ENCODE data around the gene GAS2L1.
"Not testable (repeated sequence)": the region's sequence is repeated elsewhere in the genome, so short reads cannot be mapped to it uniquely, and the experiment has no call there.

GAS2L1 gene

DNA sequence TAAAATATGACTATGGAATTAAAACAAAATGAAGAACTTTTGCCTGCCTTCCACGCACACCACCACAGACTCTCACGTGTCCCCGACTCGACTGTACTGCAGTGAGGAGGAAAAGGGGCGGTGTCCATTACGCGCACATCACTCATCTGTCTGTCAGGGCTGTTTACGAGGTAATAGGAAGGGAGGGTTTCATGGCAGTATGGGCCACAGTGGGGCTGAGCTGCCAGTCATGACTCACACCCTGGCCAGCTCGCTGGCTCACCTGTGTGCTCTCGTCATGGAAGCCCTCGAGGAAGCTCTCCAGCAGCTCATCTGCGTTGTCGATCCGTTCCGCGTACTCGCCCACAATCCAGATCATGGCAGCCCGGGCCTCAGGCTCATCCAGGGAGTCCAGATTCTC, 42.5 kb downstream of the GAS2L1 start:
- no peak for TF ChIP-seq CTCF (conservative IDR thresholded peaks at IDR 0.05; ENCODE audit: low read depth, low read length)
- DNase-seq (ENCODE audit: low read depth), result no peak
- no peak overlapping the region for H3K4me3 ChIP-seq (ENCODE audit: low read depth, low read length)

- no peak for DNase-seq (ENCODE audit: low read depth)
- no peak overlapping the region for H3K4me3 ChIP-seq (ENCODE audit: low read depth, low read length)
Measured at GRCh38 chr22:29351042-29351441, 44.6 kb downstream of the GAS2L1 start.

GRCh38 chr22:29351891-29352290, 45.4 kb downstream of the GAS2L1 start:
- TF ChIP-seq CTCF (conservative IDR thresholded peaks at IDR 0.05; ENCODE audit: low read depth, low read length), result no peak
- no peak for DNase-seq (ENCODE audit: low read depth)
- H3K4me3 ChIP-seq (ENCODE audit: low read depth, low read length), result no peak overlapping the region

More at GRCh38 chr22:29351042-29351441, 44.6 kb downstream of the GAS2L1 start:
- no peak for TF ChIP-seq CTCF (conservative IDR thresholded peaks at IDR 0.05; ENCODE audit: low read depth, low read length)

- no peak for DNase-seq (ENCODE audit: low read depth)
- TF ChIP-seq CTCF (conservative IDR thresholded peaks at IDR 0.05; ENCODE audit: low read depth, low read length), result no peak
- H3K4me3 ChIP-seq (ENCODE audit: low read depth, low read length), result no peak overlapping the region
Measured at GRCh38 chr22:29352778-29353177, 46.3 kb downstream of the GAS2L1 start.

GRCh38 chr22:29353286-29353685, 46.8 kb downstream of the GAS2L1 start:
- no peak overlapping the region for H3K4me3 ChIP-seq (ENCODE audit: low read depth, low read length)
- TF ChIP-seq CTCF (conservative IDR thresholded peaks at IDR 0.05; ENCODE audit: low read depth, low read length), result no peak
- DNase-seq (ENCODE audit: low read depth), result no peak

GRCh38 chr22:29353860-29354259, 47.4 kb downstream of the GAS2L1 start:
- no peak for TF ChIP-seq CTCF (conservative IDR thresholded peaks at IDR 0.05; ENCODE audit: low read depth, low read length)
- DNase-seq (ENCODE audit: low read depth), result no peak
- no peak overlapping the region for H3K4me3 ChIP-seq (ENCODE audit: low read depth, low read length)

GRCh38 chr22:29357193-29357890, 50.9 kb downstream of the GAS2L1 start:
- DNase-seq (ENCODE audit: low read depth); H3K4me3 ChIP-seq (ENCODE audit: low read depth, low read length): not testable (repeated sequence)

Measured in choroid plexus epithelial cell (primary cell).